Gastroesophageal sphincter (tissue), 3 donors: ENCODE measurements around the gene ECM1.

Source experiments
- EP300 ChIP-seq: sonication (generic); formaldehyde crosslinking; IDR thresholded peaks from one replicate; pipeline ENCODE4 v1.6.1; 2017; ENCODE audit warnings: antibody characterized with exemption, mild to moderate bottlenecking
- POLR2AphosphoS5 ChIP-seq: sonication (generic); formaldehyde crosslinking; IDR thresholded peaks from one replicate; pipeline ENCODE4 v1.6.1; 2017; ENCODE audit warnings: antibody characterized with exemption
- TF ChIP-seq, protein P1 (sequence below), 4 experiments: fragments of 200-600 bp in 2 of 4; fragments of 450-650 bp in 2 of 4; sonication (generic) in 1 of 4; IDR thresholded peaks; one replicate each; pipeline ENCODE4 v1.5.1; 2017 to 2019; ENCODE audit warnings: antibody characterized with exemption in 4 of 4, mild to moderate bottlenecking in 2 of 4, moderate library complexity in 2 of 4

DNA sequence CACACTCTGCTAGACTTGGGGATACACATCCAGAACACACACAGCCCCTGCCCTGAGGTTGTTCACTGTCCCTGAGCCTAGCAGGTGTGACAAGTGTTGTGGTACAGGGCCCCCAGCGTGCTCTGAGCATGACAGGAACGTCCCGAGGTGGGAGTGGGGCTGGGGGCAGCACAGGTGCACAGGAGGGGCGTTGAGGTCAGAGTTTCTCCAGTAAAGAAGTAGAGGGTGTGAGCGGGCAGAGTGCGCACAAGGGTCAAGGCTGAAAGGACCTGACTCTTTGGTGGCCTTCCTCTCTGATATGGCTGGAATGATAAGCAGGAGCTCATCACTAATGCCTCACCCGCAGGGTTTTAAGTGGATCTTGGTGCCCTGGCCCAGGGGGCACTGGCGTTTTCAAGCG lies 6.4 kb downstream of the ECM1 start:
- TF ChIP-seq, protein P1, sequence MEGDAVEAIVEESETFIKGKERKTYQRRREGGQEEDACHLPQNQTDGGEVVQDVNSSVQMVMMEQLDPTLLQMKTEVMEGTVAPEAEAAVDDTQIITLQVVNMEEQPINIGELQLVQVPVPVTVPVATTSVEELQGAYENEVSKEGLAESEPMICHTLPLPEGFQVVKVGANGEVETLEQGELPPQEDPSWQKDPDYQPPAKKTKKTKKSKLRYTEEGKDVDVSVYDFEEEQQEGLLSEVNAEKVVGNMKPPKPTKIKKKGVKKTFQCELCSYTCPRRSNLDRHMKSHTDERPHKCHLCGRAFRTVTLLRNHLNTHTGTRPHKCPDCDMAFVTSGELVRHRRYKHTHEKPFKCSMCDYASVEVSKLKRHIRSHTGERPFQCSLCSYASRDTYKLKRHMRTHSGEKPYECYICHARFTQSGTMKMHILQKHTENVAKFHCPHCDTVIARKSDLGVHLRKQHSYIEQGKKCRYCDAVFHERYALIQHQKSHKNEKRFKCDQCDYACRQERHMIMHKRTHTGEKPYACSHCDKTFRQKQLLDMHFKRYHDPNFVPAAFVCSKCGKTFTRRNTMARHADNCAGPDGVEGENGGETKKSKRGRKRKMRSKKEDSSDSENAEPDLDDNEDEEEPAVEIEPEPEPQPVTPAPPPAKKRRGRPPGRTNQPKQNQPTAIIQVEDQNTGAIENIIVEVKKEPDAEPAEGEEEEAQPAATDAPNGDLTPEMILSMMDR (IDR thresholded peaks at IDR 0.05), result no peak
- TF ChIP-seq POLR2AphosphoS5, result no peak
- TF ChIP-seq EP300, result no peak
